Subcutaneous preadipocyte (primary cell): ENCODE measurements around the gene RAP2B. TPM values are rescaled to one million over a fixed set of nuclear protein-coding genes. Genes with fewer than 3 reads are reported as not detected.

Source experiments
- total RNA-seq: library from RNA; depleted of rRNA; stranded (reverse); fragments of >200 nt; gene quantifications from 2 replicates; pipeline ENCODE4 v1.2.3, GENCODE V29; 2012

RAP2B gene
- total RNA-seq: 12.9 and 18.4 TPM in 2 replicates

GRCh38 chr3:153161714-153162512 is at the start of gene RAP2B:
Gene RAP2B (plus strand): TSS chr3:153162226. CDS start chr3:153162694, 468 bp downstream.

